Adrenal gland (tissue), 12 donors: Measurements from ENCODE around the gene ZNF600. TPM values are rescaled to one million over a fixed set of nuclear protein-coding genes. Genes with fewer than 3 reads are reported as not detected.
"Not testable (repeated sequence)": the region's sequence is repeated elsewhere in the genome, so short reads cannot be mapped to it uniquely, and the experiment has no call there.

Experiments
- DNase-seq, 7 donors: peaks; one replicate each; pipeline ENCODE4 v3.0.0-alpha.2; 2019 to 2020
- H3K27ac ChIP-seq, 5 donors: fragments of 200-600 bp; sonication (generic) in 4 of 5; 1 replicate in 3 of 5; 2 replicates in 2 of 5; pipeline versions ENCODE4 v1.5.1 to v1.8.0; 2016 to 2020; ENCODE audit warnings: mild to moderate bottlenecking in 1 of 5
- H3K27me3 ChIP-seq: fragments of 200-600 bp; 2 replicates; pipeline ENCODE4 v1.8.0; 2021
- H3K36me3 ChIP-seq, 2 donors: fragments of 200-600 bp; replicated peaks in 1 of 2; 1 replicate in 1 of 2; 2 replicates in 1 of 2; pipeline versions ENCODE4 v1.5.1 to v1.8.0; 2018 to 2022
- H3K4me1 ChIP-seq, 2 donors: fragments of 200-600 bp; replicated peaks in 1 of 2; 1 replicate in 1 of 2; 2 replicates in 1 of 2; pipeline versions ENCODE4 v1.5.1 to v1.8.0; 2018 to 2021
- H3K4me3 ChIP-seq, 4 donors: fragments of 200-600 bp; sonication (generic) in 3 of 4; one replicate each; pipeline ENCODE4 v1.5.1; 2016 to 2018
- H3K9me3 ChIP-seq, 3 donors: fragments of 200-600 bp; sonication (generic) in 1 of 3; replicated peaks in 1 of 3; 1 replicate in 2 of 3; 2 replicates in 1 of 3; pipeline versions ENCODE4 v1.5.1 to v1.8.0; 2016 to 2021
- POLR2A ChIP-seq, 2 donors: fragments of 450-650 bp; IDR thresholded peaks; one replicate each; pipeline ENCODE4 v1.6.1; 2017; ENCODE audit warnings: antibody characterized with exemption in 2 of 2, mild to moderate bottlenecking in 2 of 2, moderate library complexity in 1 of 2
- WGBS, 4 donors: extraction: QIAGEN DNeasy Blood & Tissue Kit in 2 of 4; methylation state at CpG; one replicate each; pipeline versions ENCODE4 v1.1.5 to v1.1.7; 2013 to 2017; 5-methylcytosine and 5-hydroxymethylcytosine counted together
- intact Hi-C, 2 donors: fragments of 100-400 bp; cut with DNase I; formaldehyde crosslinking; loops; one replicate each; pipeline versions ENCODE4 v1.14.1 to v1.15.0; 2022 to 2023
- polyA plus RNA-seq, 3 donors: library from polyadenylated mRNA; stranded (reverse); fragments of 200-250 nt in 2 of 3; fragments of 350-450 nt in 1 of 3; fragmentation: Illumina TruSeq in 1 of 3; extraction: RNeasy Lipid Tissue Mini Kit (QIAGEN cat#74804) in 1 of 3; gene quantifications; one replicate each; pipeline ENCODE4 v1.2.3, GENCODE V29; 2013 to 2014
- total RNA-seq, 9 donors: library from RNA; depleted of rRNA in 4 of 9; stranded (reverse); fragments of >200 nt in 4 of 9; fragments of 120-200 nt in 1 of 9; fragmentation: NEBNext Ultra II Directional in 1 of 9; extraction: Animal tissue kit (Norgen Biotek cat#: 25700) in 1 of 9; gene quantifications; one replicate each; pipeline versions ENCODE4 v1.1.0 to v1.2.4, GENCODE V29; 2013 to 2023
- TF ChIP-seq, protein P1 (sequence below), 6 experiments: fragments of 450-650 bp in 4 of 6; fragments of 200-600 bp in 2 of 6; sonication (generic) in 1 of 6; IDR thresholded peaks; 1 replicate in 5 of 6; 2 replicates in 1 of 6; pipeline versions ENCODE4 v1.5.1 to v1.8.0; 2016 to 2021; ENCODE audit warnings: antibody characterized with exemption in 6 of 6, mild to moderate bottlenecking in 2 of 6, moderate library complexity in 1 of 6
- donor health status: healthy with polysubstance abuse.
- donor health status: Bipolar disorder and iron deficiency.
- donor health status: DM: yes; HTN: yes; CAD: no.
- donor health status: DM: no; HTN: no; CAD: no.
- donor health status: DM: no; HTN: no; CAD: no.
- donor health status: DM: yes; HTN: yes; CAD: no.

ZNF600 gene
- total and polyA plus RNA-seq, 12 donors, result 0.42 to 17.7 (median 5.7) TPM

DNA sequence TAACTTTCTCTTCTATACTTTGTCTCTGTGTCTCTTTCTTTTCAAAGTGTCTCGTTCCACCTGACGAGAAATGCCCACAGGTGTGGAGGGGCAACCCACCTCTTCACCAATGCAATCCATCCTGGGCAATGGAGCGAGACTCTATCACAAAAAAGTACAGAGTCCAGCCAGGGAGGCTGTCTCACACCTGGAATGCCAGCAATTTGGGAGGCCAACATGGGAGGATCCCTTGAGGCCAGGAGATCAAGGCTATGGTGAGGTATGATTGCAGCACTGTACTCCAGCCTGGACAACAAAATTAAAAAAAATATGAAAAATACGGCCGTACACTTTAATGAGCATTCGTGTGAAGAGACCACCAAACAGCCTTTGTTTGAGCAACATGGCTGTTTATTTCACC lies 2.8 kb upstream of the ZNF600 start:
- WGBS, 4 donors, result 84 to 95% (median 93%) methylated on average over 6 of the region's 6 CpGs
- H3K9me3 ChIP-seq, result no peaks in the 10 kb centered on the region
- no peak overlapping the region for H3K4me3 ChIP-seq
- no peak for TF ChIP-seq POLR2A (IDR thresholded peaks at IDR 0.05)
- TF ChIP-seq, protein P1, sequence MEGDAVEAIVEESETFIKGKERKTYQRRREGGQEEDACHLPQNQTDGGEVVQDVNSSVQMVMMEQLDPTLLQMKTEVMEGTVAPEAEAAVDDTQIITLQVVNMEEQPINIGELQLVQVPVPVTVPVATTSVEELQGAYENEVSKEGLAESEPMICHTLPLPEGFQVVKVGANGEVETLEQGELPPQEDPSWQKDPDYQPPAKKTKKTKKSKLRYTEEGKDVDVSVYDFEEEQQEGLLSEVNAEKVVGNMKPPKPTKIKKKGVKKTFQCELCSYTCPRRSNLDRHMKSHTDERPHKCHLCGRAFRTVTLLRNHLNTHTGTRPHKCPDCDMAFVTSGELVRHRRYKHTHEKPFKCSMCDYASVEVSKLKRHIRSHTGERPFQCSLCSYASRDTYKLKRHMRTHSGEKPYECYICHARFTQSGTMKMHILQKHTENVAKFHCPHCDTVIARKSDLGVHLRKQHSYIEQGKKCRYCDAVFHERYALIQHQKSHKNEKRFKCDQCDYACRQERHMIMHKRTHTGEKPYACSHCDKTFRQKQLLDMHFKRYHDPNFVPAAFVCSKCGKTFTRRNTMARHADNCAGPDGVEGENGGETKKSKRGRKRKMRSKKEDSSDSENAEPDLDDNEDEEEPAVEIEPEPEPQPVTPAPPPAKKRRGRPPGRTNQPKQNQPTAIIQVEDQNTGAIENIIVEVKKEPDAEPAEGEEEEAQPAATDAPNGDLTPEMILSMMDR (IDR thresholded peaks at IDR 0.05), result no peak
- H3K36me3 ChIP-seq, result no peaks in the 10 kb centered on the region
- intact Hi-C loops, result no loop called here
- H3K27me3 ChIP-seq, result no peaks in the 10 kb centered on the region
- H3K27ac ChIP-seq, result no peak overlapping the region
- peaks cover 4 to 13% of the 10 kb centered on the region in 2 donors for H3K4me1 ChIP-seq
- no peak for DNase-seq

DNA sequence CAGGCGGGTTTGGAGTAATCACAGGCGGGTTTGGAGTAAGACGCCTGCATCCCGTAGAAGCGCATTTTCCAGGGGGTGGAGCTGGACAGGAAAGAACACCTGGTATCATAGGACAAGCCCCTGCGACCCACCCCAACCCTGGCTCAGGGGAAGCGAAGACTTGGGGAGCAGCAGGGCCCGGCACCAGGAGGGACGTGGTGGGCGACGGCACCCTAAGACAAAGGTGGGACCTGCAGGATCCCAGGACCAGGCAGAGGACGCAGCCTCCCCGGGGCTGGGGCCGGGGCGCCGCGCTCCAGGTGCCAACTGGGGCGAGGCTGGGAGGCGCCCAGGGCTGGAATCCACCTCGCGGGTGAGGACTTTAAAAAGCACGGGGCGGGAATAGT lies 520 bp downstream of the ZNF600 start:
- H3K4me3 ChIP-seq, result peak overlapping the region; percentile 41 to 80 (median 57)
- TF ChIP-seq, protein P1 (IDR thresholded peaks at IDR 0.05), result no peak
- no peak for TF ChIP-seq POLR2A (IDR thresholded peaks at IDR 0.05)
- no peaks in the 10 kb centered on the region for H3K36me3 ChIP-seq
- H3K9me3 ChIP-seq, result no peaks in the 10 kb centered on the region
- H3K27me3 ChIP-seq, result no peaks in the 10 kb centered on the region
- intact Hi-C loops, result no loop called here
- WGBS, 4 donors, result 1 to 4% (median 1%) methylated on average over 19 to 23 of the region's 23 CpGs
- H3K27ac ChIP-seq, result peak overlapping the region in 3 of 5 donors; percentile 54 to 82 (median 59)
- peak in 5 of 7 donors; percentile 9 to 25 (median 20) for DNase-seq
- H3K4me1 ChIP-seq, result peaks cover 4 to 13% of the 10 kb centered on the region in 2 donors

DNA sequence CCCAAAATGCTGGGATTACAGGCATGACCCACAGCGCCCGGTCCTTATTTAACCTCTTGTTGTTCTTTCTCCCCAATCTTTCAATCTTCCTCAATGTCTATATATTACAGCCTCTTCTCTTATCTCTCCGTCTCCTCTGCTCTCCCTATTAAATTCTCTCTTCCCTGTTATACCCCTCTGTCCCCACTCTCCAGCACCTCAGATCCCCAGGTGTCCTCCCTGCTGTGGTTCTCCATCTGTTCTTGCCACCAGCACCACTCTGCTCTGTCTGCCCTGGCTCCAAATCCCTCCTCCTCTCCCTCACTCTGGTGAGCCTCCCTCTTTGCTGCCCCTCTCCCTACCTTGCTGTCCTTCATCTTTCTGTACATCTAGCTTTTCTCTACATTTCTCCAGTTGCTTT lies 1.1 kb downstream of the ZNF600 start:
- H3K4me1 ChIP-seq, result peaks cover 4 to 13% of the 10 kb centered on the region in 2 donors
- H3K36me3 ChIP-seq, result no peaks in the 10 kb centered on the region
- no peak overlapping the region for H3K27ac ChIP-seq
- peak overlapping the region in 1 of 4 donors; percentile 80 for H3K4me3 ChIP-seq
- intact Hi-C loops, result no loop called here
- whole genome bisulfite sequencing, 4 donors, result 82 to 91% (median 86%) methylated on average over 3 of the region's 3 CpGs
- DNase-seq, result no peak
- TF ChIP-seq POLR2A (IDR thresholded peaks at IDR 0.05), result no peak
- TF ChIP-seq, protein P1 (IDR thresholded peaks at IDR 0.05), result no peak
- no peaks in the 10 kb centered on the region for H3K27me3 ChIP-seq
- H3K9me3 ChIP-seq, result no peaks in the 10 kb centered on the region

DNA sequence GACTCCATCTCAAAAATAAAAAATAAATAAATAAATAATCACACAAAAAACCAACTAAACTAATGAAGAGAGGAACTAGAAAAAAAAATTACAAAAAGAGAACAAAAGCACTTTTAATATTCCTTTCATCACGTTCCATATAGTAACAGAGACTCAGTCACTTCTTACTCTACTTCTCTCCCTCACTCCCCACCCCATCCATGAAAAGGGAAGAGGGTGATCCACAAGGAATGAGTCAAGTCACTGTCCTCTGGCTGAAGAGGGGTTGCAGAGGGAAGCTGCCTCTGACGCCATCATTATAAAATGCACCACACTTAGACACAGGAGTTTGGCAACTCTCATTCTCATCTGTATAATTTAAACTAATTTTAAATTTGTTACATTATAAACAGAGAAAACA lies 3.7 kb downstream of the ZNF600 start:
- H3K36me3 ChIP-seq, DNase-seq, H3K4me3 ChIP-seq, intact Hi-C loops, H3K27me3 ChIP-seq, H3K27ac ChIP-seq, H3K9me3 ChIP-seq: not testable (repeated sequence)
- WGBS, 4 donors, result 76 to 95% (median 89%) methylated on average over 2 of the region's 2 CpGs
- peaks cover 4 to 13% of the 10 kb centered on the region in 2 donors for H3K4me1 ChIP-seq

DNA sequence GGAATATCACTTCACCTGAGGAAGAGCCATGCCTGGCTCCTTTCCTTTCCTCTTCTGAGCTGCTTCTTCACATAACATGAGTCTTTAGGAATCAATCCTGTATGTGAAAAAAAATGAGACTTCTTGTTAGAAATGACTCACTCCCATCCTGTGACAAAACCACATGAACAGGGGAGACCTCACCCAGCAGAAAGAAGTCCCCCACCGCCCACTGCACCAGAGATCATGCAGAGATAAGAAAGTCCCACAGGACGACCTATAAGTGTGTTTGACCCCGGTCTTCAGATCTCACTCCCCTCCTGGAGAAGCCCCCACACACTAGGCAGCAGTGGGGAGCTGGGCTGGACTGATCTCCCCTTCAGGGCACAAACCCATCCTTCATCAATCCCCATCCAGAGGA lies 7.8 kb downstream of the ZNF600 start:
- no peaks in the 10 kb centered on the region for H3K36me3 ChIP-seq
- no peak overlapping the region for H3K27ac ChIP-seq
- no peaks in the 10 kb centered on the region for H3K4me1 ChIP-seq
- no peaks in the 10 kb centered on the region for H3K9me3 ChIP-seq
- no peak overlapping the region for H3K4me3 ChIP-seq
- 62 to 77% (median 69%) methylated on average over 3 of the region's 3 CpGs for WGBS, 4 donors
- intact Hi-C loops, result no loop called here
- no peak for DNase-seq
- H3K27me3 ChIP-seq, result no peaks in the 10 kb centered on the region
- TF ChIP-seq POLR2A (IDR thresholded peaks at IDR 0.05), result no peak
- TF ChIP-seq, protein P1 (IDR thresholded peaks at IDR 0.05), result no peak

DNA sequence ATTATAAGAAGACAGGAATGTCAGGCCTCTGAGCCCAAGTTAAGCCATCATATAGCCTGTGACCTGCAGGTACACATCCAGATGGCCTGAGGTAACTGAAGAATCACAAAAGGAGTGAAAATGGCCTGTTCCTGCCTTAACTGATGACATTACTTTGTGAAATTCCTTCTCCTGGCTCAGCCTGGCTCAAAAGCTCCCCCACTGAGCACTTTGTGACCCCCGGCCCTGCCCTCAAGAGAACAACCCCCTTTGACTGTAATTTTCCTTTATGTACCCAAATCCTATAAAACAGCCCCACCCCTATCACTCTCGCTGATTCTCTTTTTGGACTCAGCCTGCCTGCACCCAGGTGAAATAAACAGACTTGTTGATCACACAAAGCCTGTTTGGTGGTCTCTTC lies 30.1 kb downstream of the ZNF600 start:
- intact Hi-C loops, DNase-seq, H3K9me3 ChIP-seq, H3K36me3 ChIP-seq, H3K27ac ChIP-seq, H3K27me3 ChIP-seq, H3K4me3 ChIP-seq, H3K4me1 ChIP-seq: not testable (repeated sequence)
- WGBS, 4 donors, result 74 to 92% (median 76%) methylated on average over 2 of the region's 2 CpGs
